AG09309 (cell line): ENCODE data around the gene ALG14.
"Not testable (repeated sequence)": the region's sequence is repeated elsewhere in the genome, so short reads cannot be mapped to it uniquely, and the experiment has no call there.

Experiments
- DNase-seq: peaks from one replicate; pipeline ENCODE4 v3.0.0-alpha.2; 2010; ENCODE audit warnings: low read depth
- H3K4me3 ChIP-seq: 2 replicates; pipeline ENCODE4 v1.5.1; 2011; ENCODE audit warnings: mild to moderate bottlenecking, low read depth, low read length, moderate library complexity; ENCODE audit not compliant: control insufficient read depth
- CTCF ChIP-seq: IDR thresholded peaks from 2 replicates; pipeline ENCODE4 v1.5.1; 2011; ENCODE audit warnings: mild to moderate bottlenecking, low read depth, low read length, inconsistent platforms; ENCODE audit not compliant: insufficient read depth, control insufficient read depth; ENCODE audit errors: missing control alignments

Gene ALG14

GRCh38 chr1:95097426-95097825 lies 24.7 kb upstream of the ALG14 start:
- no peak overlapping the region for H3K4me3 ChIP-seq
- DNase-seq, result no peak
- TF ChIP-seq CTCF, result no peak

GRCh38 chr1:95096218-95096841 lies 23.6 kb upstream of the ALG14 start:
- TF ChIP-seq CTCF, result no peak
- H3K4me3 ChIP-seq, result no peak overlapping the region
- DNase-seq, result no peak

GRCh38 chr1:95095833-95096217 lies 23.1 kb upstream of the ALG14 start:
- TF ChIP-seq CTCF, result no peak
- no peak for DNase-seq
- H3K4me3 ChIP-seq, result no peak overlapping the region

GRCh38 chr1:95094923-95095322 lies 22.2 kb upstream of the ALG14 start:
- no peak for DNase-seq
- H3K4me3 ChIP-seq, result no peak overlapping the region
- TF ChIP-seq CTCF, result no peak

- DNase-seq, result no peak
- TF ChIP-seq CTCF, result no peak
Measured at GRCh38 chr1:95093296-95093695, 20.5 kb upstream of the ALG14 start.

GRCh38 chr1:95092891-95093290 lies 20.1 kb upstream of the ALG14 start:
- H3K4me3 ChIP-seq, DNase-seq: not testable (repeated sequence)

More at GRCh38 chr1:95093296-95093695, 20.5 kb upstream of the ALG14 start:
- no peak overlapping the region for H3K4me3 ChIP-seq

GRCh38 chr1:95091290-95091689 lies 18.5 kb upstream of the ALG14 start:
- not testable (repeated sequence) for DNase-seq, H3K4me3 ChIP-seq

- TF ChIP-seq CTCF, result no peak
Measured at GRCh38 chr1:95089650-95090287, 17.0 kb upstream of the ALG14 start.

More at GRCh38 chr1:95089650-95090287, 17.0 kb upstream of the ALG14 start:
- H3K4me3 ChIP-seq, result no peak overlapping the region
- DNase-seq, result no peak
